ENCODE data around the gene ENO1.
A peak's percentile ranks its signal among the peaks of the same experiment; 100 is the strongest.
"Not testable (repeated sequence)": the region's sequence is repeated elsewhere in the genome, so short reads cannot be mapped to it uniquely, and the experiment has no call there.

The ENO1 gene

DNA sequence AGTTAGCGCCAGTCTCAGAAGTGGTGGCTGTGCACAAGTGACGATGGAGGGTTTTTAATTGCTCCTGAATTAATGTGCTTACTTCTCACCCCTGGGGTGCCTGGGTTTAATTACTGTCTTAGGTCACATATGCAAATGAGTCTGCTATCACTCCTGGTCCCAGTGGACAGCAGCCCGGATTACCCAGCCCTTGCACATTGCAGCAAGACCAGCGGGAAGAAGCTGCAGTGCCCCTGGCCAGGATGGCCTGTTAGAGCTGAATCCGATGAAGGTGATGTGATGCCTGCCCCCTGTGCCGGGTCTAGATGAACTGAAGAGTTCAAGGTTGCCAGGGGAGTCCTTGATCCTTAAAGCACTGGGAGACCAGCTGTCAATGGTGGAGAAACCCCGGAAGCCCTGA lies 24.2 kb downstream of the ENO1 start:
- no peak for DNase-seq
- no peak for TF ChIP-seq POLR2A (IDR thresholded peaks at IDR 0.05; ENCODE audit: low read length)
- TF ChIP-seq GATA1 (IDR thresholded peaks at IDR 0.05; ENCODE audit: low read depth, low read length): no peak

DNA sequence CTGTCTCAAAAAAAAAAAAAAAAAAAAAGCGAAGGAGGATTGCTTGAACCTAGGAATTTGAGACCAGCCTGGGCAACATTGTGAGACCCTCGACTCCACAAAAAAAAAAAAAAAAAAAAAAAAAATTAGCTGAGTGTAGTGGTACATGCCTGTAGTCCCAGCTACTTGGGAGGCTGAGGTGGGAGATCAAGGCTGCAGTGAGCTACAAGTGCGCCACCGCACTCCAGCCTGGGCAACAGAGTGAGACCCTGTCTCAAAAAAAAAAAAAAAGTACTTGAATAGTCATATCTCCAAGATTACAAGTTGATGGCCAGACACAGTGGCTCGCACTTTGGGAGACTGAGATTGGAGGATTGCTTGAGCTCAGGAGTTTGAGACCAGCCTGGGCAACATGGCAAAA lies 27.4 kb downstream of the ENO1 start:
- DNase-seq: no peak

GRCh38 chr1:8848663-8849386 lies 29.7 kb downstream of the ENO1 start:
- DNase-seq: peak; percentile 80 to 89
- TF ChIP-seq POLR2A (IDR thresholded peaks at IDR 0.05; ENCODE audit: low read length): no peak
- TF ChIP-seq GATA1 (IDR thresholded peaks at IDR 0.05; ENCODE audit: low read depth, low read length): no peak

More for the DNA sequence above, 27.4 kb downstream of the ENO1 start:
- TF ChIP-seq POLR2A (IDR thresholded peaks at IDR 0.05; ENCODE audit: low read length) (no peak), GATA1 (IDR thresholded peaks at IDR 0.05; ENCODE audit: low read depth, low read length) (no peak)

DNA sequence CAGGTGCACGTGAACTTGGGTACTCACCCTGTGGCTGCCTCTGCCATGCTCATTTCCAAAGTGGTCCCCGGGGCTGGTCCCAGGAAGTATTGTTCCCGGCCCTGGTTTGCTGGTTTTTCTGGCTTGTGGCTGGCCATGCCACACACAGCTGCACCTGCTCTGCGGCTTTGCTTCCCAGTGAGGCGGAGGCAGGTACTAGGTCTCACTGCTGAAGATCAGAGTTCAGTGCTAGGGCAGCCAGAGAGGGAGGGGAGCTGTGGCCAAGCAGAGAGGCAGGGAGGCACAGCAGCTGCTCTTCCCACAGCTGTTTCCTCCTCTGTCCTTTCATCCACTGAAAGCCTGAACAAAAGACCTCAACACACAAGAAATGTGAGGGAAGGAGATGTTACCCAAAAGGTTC lies 30.5 kb downstream of the ENO1 start:
- TF ChIP-seq POLR2A (IDR thresholded peaks at IDR 0.05; ENCODE audit: low read length): no peak
- no peak for TF ChIP-seq GATA1 (IDR thresholded peaks at IDR 0.05; ENCODE audit: low read depth, low read length)
- no peak for DNase-seq

DNA sequence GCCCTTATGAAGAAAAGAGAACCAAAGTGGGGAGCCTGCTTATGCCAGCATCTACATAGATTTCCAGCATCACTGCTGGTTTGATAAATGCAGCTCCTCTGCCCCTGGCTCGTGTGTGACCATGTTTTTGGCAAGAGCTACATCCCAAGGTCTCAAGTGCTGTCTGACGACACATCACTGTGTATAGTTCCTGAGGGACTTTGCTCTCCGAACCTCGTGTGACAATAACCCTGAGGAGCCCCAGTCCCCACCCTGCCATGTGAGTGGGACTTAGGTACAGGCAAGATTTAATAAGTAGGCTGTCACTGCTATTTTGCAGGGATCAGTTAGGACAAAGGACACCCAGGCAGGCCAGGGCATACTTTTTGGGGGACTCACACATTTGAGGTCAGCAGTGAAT lies 32.2 kb downstream of the ENO1 start:
- no peak for DNase-seq
- TF ChIP-seq GATA1 (IDR thresholded peaks at IDR 0.05; ENCODE audit: low read depth, low read length): no peak
- TF ChIP-seq POLR2A (IDR thresholded peaks at IDR 0.05; ENCODE audit: low read length): no peak

DNA sequence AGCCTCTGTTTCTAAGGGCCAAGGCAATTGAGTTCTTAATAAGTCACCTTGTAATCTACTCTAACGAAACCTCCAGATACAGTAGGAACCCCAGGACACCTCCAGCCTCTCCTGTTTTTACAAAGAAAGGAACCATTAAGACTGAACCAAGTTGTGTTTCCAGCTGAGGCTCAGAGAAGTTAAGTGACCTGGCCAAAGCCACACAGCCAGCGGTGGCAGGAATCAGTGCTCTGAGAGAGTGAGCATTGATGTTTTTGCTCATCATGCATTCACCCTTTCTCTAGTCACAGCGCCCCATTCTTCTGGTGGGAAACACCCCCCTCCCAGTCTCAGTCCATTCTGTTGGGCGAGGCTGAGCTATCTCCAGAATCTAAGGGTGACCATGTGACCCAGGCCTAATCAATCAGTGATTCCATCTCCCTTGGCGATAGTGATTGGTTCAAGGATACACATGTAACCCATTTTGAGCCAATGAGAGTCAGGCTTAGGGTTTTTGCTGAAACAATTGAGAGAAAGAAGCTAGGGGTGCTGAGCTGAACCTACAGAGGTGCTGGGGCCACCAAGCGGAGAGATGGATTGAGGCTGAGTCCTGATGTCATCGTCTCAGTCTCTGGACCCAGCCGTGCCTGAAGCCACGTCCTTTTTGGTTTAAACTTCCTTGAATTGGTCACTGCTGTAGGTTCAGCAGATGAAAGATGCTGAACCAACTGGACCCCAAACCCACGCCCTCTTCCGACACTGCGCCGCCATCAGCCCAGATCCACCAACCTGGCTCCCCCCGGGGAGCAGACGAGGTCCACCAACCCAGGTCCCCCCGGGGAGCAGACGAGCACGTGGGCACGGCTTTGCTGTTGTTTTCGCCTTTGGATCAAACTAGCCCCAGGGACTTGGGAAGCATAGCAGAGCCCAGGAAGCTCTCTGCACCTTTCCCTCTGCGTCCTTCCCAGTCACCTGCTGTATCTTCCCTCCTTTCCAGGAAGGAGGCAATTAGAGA lies 33.1 kb downstream of the ENO1 start:
- TF ChIP-seq POLR2A (IDR thresholded peaks at IDR 0.05; ENCODE audit: low read length) (no peak), GATA1 (IDR thresholded peaks at IDR 0.05; ENCODE audit: low read depth, low read length) (no peak)
- no peak for DNase-seq

DNA sequence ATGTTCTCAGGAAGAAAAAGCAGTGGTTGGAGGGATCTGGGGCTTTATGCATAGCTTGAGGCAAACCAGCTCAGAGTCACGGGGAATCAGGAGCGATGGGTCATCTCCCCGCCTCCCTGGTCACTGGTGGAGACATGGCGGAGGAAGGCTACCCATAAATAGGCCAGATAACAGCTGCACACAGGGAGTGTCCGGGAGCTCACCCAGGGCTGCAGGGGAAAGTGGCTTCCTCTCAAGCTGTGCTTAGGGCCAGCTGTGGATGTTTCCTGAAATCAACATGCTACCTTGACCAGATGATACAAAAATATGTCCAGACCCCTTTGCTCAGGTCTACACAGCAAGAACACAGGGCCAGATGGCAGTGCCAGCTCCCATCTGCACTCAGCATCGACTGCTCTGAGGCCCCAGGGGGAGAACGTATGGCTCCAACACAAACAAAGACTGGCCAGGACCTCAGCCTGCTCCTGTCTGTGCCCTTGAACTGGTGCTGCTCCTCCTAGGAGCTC lies 33.9 kb downstream of the ENO1 start:
- DNase-seq: no peak
- no peak for TF ChIP-seq GATA1 (IDR thresholded peaks at IDR 0.05; ENCODE audit: low read depth, low read length)
- TF ChIP-seq POLR2A (IDR thresholded peaks at IDR 0.05; ENCODE audit: low read length): no peak

GRCh38 chr1:8841395-8841794 lies 37.1 kb downstream of the ENO1 start:
- no peak for DNase-seq
- no peak for TF ChIP-seq GATA1 (IDR thresholded peaks at IDR 0.05; ENCODE audit: low read depth, low read length)
- no peak for TF ChIP-seq POLR2A (IDR thresholded peaks at IDR 0.05; ENCODE audit: low read length)

GRCh38 chr1:8839990-8840389 lies 38.5 kb downstream of the ENO1 start:
- no peak for TF ChIP-seq GATA1 (IDR thresholded peaks at IDR 0.05; ENCODE audit: low read depth, low read length)
- TF ChIP-seq POLR2A (IDR thresholded peaks at IDR 0.05; ENCODE audit: low read length): no peak
- DNase-seq: no peak

DNA sequence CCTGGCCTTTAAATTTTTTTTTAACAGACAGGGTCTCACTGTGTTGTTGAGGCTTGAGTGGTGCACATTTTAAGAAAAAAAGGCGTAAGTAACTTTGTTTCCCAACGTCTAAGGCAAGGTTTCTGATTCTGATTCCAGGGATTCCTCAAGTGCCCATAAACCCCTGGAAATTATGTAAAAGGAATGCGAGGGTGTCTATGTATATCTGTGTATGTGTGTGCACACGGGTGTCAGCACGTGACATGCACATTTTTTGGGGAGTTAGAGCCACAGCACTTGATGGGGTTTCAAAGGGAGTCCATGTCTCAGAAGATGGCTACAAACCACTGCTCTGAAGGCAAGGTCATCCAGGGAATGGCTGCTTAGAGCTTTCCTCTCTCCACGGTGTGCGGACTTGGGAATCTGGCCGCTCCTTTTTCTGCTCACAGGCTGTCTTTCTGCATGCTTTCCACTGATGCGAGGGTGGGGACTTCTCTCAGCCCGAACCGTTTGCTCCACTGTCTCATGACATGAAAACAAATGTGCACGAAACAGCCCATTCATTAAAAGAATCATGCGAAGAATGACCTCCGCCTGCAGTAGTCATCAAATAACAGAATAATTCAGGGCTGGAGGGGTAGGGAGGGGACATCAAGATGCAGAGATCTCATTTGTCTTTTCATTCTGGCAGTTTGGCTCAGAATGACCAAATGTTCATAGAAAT lies 42.4 kb downstream of the ENO1 start:
- TF ChIP-seq POLR2A (IDR thresholded peaks at IDR 0.05; ENCODE audit: low read length) (no peak), GATA1 (IDR thresholded peaks at IDR 0.05; ENCODE audit: low read depth, low read length) (no peak)
- DNase-seq: no peak

DNA sequence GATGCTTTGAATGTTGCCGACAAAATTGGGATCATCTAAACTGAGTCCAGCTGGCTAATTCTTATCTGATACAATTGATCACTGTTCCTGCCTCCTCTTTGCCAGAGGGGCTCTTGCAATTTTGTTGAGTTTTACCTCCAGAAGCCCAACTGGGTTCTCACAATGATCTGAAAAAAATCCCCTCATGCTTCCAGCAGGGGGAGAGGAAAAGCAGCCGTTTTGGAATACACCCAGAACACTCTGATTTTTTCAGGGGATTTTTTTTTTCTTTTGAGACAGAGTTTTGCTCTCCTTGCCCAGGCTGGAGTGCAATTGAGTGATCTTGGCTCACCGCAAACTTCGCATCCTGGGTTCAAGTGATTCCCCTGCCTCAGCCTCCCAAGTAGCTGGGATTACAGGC lies 47.1 kb downstream of the ENO1 start:
- TF ChIP-seq POLR2A (IDR thresholded peaks at IDR 0.05; ENCODE audit: low read length): no peak
- no peak for TF ChIP-seq GATA1 (IDR thresholded peaks at IDR 0.05; ENCODE audit: low read depth, low read length)
- DNase-seq: no peak

- DNase-seq: not testable (repeated sequence)
Measured at GRCh38 chr1:8830732-8831131, 47.8 kb downstream of the ENO1 start.

GRCh38 chr1:8825985-8826481 lies 52.5 kb downstream of the ENO1 start:
- no peak for DNase-seq
- TF ChIP-seq POLR2A (IDR thresholded peaks at IDR 0.05; ENCODE audit: low read length) (no peak), GATA1 (IDR thresholded peaks at IDR 0.05; ENCODE audit: low read depth, low read length) (no peak)

- DNase-seq: no peak
- no peak for TF ChIP-seq GATA1 (IDR thresholded peaks at IDR 0.05; ENCODE audit: low read depth, low read length)
- TF ChIP-seq POLR2A (IDR thresholded peaks at IDR 0.05; ENCODE audit: low read length): no peak
Measured at GRCh38 chr1:8823295-8823664, 55.2 kb downstream of the ENO1 start.
